Esophagus squamous epithelium (tissue), 5 donors: ENCODE results near the gene ADIPOR1. TPM values are rescaled to one million over a fixed set of nuclear protein-coding genes. Genes with fewer than 3 reads are reported as not detected.
"Not testable (repeated sequence)": the region's sequence is repeated elsewhere in the genome, so short reads cannot be mapped to it uniquely, and the experiment has no call there.

ENCODE experiments used
- DNase-seq: peaks from one replicate; lab custom pipeline; 2025; lab: John Stamatoyannopoulos, UW
- H3K27ac ChIP-seq, 4 donors: fragments of 200-600 bp; sonication (generic); one replicate each; pipeline ENCODE4 v1.5.1; 2016 to 2019; ENCODE audit warnings: mild to moderate bottlenecking in 1 of 4
- H3K27me3 ChIP-seq, 4 donors: fragments of 200-600 bp; sonication (generic); 1 replicate in 3 of 4; 2 replicates in 1 of 4; pipeline versions ENCODE4 v1.5.1 to v1.6.0; 2017 to 2021; ENCODE audit warnings: antibody characterized with exemption in 1 of 4
- H3K36me3 ChIP-seq, 3 donors: fragments of 200-600 bp; sonication (generic); one replicate each; pipeline ENCODE4 v1.5.1; 2016 to 2019
- H3K4me1 ChIP-seq, 3 donors: fragments of 200-600 bp; sonication (generic); one replicate each; pipeline ENCODE4 v1.5.1; 2017 to 2019
- H3K4me3 ChIP-seq, 4 donors: fragments of 200-600 bp; sonication (generic); 1 replicate in 3 of 4; 2 replicates in 1 of 4; pipeline ENCODE4 v1.5.1; 2016 to 2019; ENCODE audit warnings: mild to moderate bottlenecking in 2 of 4, moderate library complexity in 1 of 4
- H3K9me3 ChIP-seq, 3 donors: fragments of 200-600 bp; sonication (generic); one replicate each; pipeline ENCODE4 v1.5.1; 2016 to 2019
- POLR2A ChIP-seq, 4 donors: fragments of 450-650 bp; IDR thresholded peaks; one replicate each; pipeline ENCODE4 v1.6.1; 2017; ENCODE audit warnings: antibody characterized with exemption in 4 of 4, mild to moderate bottlenecking in 4 of 4, moderate library complexity in 3 of 4
- WGBS, 2 donors: methylation state at CpG; one replicate each; pipeline ENCODE4 v1.1.5; 2018; 5-methylcytosine and 5-hydroxymethylcytosine counted together
- intact Hi-C: fragments of 100-400 bp; cut with DNase I; formaldehyde crosslinking; loops from one replicate; pipeline ENCODE4 v1.15.0; 2022
- total RNA-seq, 4 donors: library from RNA; depleted of rRNA; stranded (reverse); fragments of >200 nt; gene quantifications; one replicate each; pipeline ENCODE4 v1.1.0, GENCODE V29; 2016
- TF ChIP-seq, protein P1 (sequence below), 6 experiments: fragments of 450-650 bp in 4 of 6; fragments of 200-600 bp in 2 of 6; sonication (generic) in 2 of 6; IDR thresholded peaks; one replicate each; pipeline ENCODE4 v1.5.1; 2016 to 2019; ENCODE audit warnings: antibody characterized with exemption in 6 of 6, mild to moderate bottlenecking in 4 of 6, moderate library complexity in 4 of 6
- donor health status: DM: yes; HTN: yes; CAD: no.

ADIPOR1 gene
- total RNA-seq, 4 donors from 2014 or later = 94.0 to 114 (median 107) TPM

- Histone ChIP-seq H3K36me3 (peaks cover 3 to 70% (median 46%) of the 10 kb centered on the region in 3 donors), H3K27ac (peak overlapping the region in 2 of 4 donors; percentile 26 to 62), H3K4me1 (peaks cover 0 to 25% (median 6%) of the 10 kb centered on the region in 3 donors), H3K27me3 (no peaks in the 10 kb centered on the region), H3K4me3 (no peak overlapping the region), H3K9me3 (no peaks in the 10 kb centered on the region)
- DNase-seq = no peak
- 89 to 96% methylated on average over 3 to 4 of the region's 4 CpGs for WGBS, 2 donors
- TF ChIP-seq, protein P1, sequence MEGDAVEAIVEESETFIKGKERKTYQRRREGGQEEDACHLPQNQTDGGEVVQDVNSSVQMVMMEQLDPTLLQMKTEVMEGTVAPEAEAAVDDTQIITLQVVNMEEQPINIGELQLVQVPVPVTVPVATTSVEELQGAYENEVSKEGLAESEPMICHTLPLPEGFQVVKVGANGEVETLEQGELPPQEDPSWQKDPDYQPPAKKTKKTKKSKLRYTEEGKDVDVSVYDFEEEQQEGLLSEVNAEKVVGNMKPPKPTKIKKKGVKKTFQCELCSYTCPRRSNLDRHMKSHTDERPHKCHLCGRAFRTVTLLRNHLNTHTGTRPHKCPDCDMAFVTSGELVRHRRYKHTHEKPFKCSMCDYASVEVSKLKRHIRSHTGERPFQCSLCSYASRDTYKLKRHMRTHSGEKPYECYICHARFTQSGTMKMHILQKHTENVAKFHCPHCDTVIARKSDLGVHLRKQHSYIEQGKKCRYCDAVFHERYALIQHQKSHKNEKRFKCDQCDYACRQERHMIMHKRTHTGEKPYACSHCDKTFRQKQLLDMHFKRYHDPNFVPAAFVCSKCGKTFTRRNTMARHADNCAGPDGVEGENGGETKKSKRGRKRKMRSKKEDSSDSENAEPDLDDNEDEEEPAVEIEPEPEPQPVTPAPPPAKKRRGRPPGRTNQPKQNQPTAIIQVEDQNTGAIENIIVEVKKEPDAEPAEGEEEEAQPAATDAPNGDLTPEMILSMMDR (IDR thresholded peaks at IDR 0.05) = no peak
- TF ChIP-seq POLR2A (IDR thresholded peaks at IDR 0.05) = no peak
- intact Hi-C loops = no loop called here
These were observed 16.7 kb downstream of the ADIPOR1 start for GRCh38 chr1:202941372-202941771.

GRCh38 chr1:202940561-202940960 is 17.6 kb downstream of the ADIPOR1 start:
- no peak for TF ChIP-seq POLR2A (IDR thresholded peaks at IDR 0.05)
- TF ChIP-seq, protein P1 (IDR thresholded peaks at IDR 0.05) = no peak
- H3K27me3 ChIP-seq = no peaks in the 10 kb centered on the region
- no peaks in the 10 kb centered on the region for H3K9me3 ChIP-seq
- no peak overlapping the region for H3K27ac ChIP-seq
- H3K36me3 ChIP-seq = peaks cover 0 to 62% (median 38%) of the 10 kb centered on the region in 3 donors
- H3K4me3 ChIP-seq = no peak overlapping the region
- intact Hi-C loops = no loop called here
- H3K4me1 ChIP-seq = peaks cover 0 to 25% (median 6%) of the 10 kb centered on the region in 3 donors
- DNase-seq = no peak

- peaks cover 0 to 40% (median 20%) of the 10 kb centered on the region in 3 donors for H3K36me3 ChIP-seq
- no peak for TF ChIP-seq POLR2A (IDR thresholded peaks at IDR 0.05)
- TF ChIP-seq, protein P1 (IDR thresholded peaks at IDR 0.05) = no peak
- no peak for DNase-seq
- no peak overlapping the region for H3K4me3 ChIP-seq
- peak overlapping the region in 2 of 4 donors; percentile 17 to 31 for H3K27ac ChIP-seq
- no peaks in the 10 kb centered on the region for H3K27me3 ChIP-seq
- intact Hi-C loops = no loop called here
- peaks cover 0 to 25% (median 6%) of the 10 kb centered on the region in 3 donors for H3K4me1 ChIP-seq
- WGBS, 2 donors = 41 to 67% methylated on average over 4 to 5 of the region's 5 CpGs
- no peaks in the 10 kb centered on the region for H3K9me3 ChIP-seq
These were observed 19.7 kb downstream of the ADIPOR1 start for GRCh38 chr1:202938287-202938925.

DNA sequence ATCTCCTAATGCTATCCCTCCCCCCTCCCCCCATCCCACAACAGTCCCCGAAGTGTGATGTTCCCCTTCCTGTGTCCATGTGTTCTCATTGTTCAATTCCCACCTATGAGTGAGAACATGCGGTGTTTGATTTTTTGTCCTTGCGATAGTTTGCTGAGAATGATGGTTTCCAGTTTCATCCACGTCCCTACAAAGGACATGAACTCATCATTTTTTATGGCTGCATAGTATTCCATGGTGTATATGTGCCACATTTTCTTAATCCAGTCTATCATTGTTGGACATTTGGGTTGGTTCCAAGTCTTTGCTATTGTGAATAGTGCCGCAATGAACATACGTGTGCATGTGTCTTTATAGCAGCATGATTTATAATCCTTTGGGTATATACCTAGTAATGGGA is 21.7 kb downstream of the ADIPOR1 start:
- intact Hi-C loops, H3K4me3 ChIP-seq, H3K27me3 ChIP-seq, H3K27ac ChIP-seq, DNase-seq, H3K9me3 ChIP-seq: not testable (repeated sequence)
- Histone ChIP-seq H3K36me3 (peaks cover 0 to 20% (median 3%) of the 10 kb centered on the region in 3 donors), H3K4me1 (peaks cover 0 to 25% (median 6%) of the 10 kb centered on the region in 3 donors)
- WGBS, 2 donors = no CpG with 5 or more reads among the region's 6 CpGs

- TF ChIP-seq POLR2A (IDR thresholded peaks at IDR 0.05) = no peak
- TF ChIP-seq, protein P1 (IDR thresholded peaks at IDR 0.05) = no peak
- Histone ChIP-seq H3K9me3 (no peaks in the 10 kb centered on the region), H3K4me1 (peaks cover 0 to 25% (median 6%) of the 10 kb centered on the region in 3 donors), H3K36me3 (peaks cover 0 to 14% (median 0%) of the 10 kb centered on the region in 3 donors), H3K27me3 (no peaks in the 10 kb centered on the region), H3K27ac (peak overlapping the region in 1 of 4 donors; percentile 39), H3K4me3 (no peak overlapping the region)
- DNase-seq = no peak
- intact Hi-C loops = no loop called here
- WGBS, 2 donors = 52 to 69% methylated on average over 3 of the region's 3 CpGs
These were observed 22.3 kb downstream of the ADIPOR1 start for GRCh38 chr1:202935844-202936243.
